Smooth muscle cell (in vitro differentiated cells): ENCODE results near the gene CDC37L1. TPM values are rescaled to one million over a fixed set of nuclear protein-coding genes. Genes with fewer than 3 reads are reported as not detected.

Experiments used
- DNase-seq: peaks from one replicate; lab custom pipeline; 2025; ENCODE audit not compliant: unreplicated experiment; lab: John Stamatoyannopoulos, UW
- H2AFZ ChIP-seq: fragments of 200-600 bp; sonication (generic); 2 replicates; pipeline ENCODE4 v1.6.0; 2016; ENCODE audit warnings: antibody characterized with exemption, low read depth, mild to moderate bottlenecking
- H3F3A ChIP-seq: fragments of 200-600 bp; sonication (generic); 2 replicates; pipeline ENCODE4 v1.6.0; 2017; ENCODE audit warnings: antibody characterized with exemption, low read depth
- H3K27ac ChIP-seq: fragments of 200-600 bp; sonication (generic); 2 replicates; pipeline ENCODE4 v1.5.1; 2016; ENCODE audit warnings: low read depth, mild to moderate bottlenecking
- H3K27me3 ChIP-seq: fragments of 200-600 bp; sonication (generic); 2 replicates; pipeline ENCODE4 v1.6.1; 2016; ENCODE audit warnings: low read depth, mild to moderate bottlenecking
- H3K36me3 ChIP-seq: fragments of 200-600 bp; sonication (generic); 2 replicates; pipeline ENCODE4 v1.5.1; 2016; ENCODE audit warnings: low read depth
- H3K4me1 ChIP-seq: fragments of 200-600 bp; sonication (generic); 2 replicates; pipeline ENCODE4 v1.5.1; 2016; ENCODE audit warnings: low read depth
- H3K4me2 ChIP-seq: fragments of 200-600 bp; sonication (generic); 2 replicates; pipeline ENCODE4 v1.6.0; 2016; ENCODE audit warnings: mild to moderate bottlenecking
- H3K4me3 ChIP-seq: fragments of 200-600 bp; sonication (generic); 2 replicates; pipeline ENCODE4 v1.5.1; 2016; ENCODE audit warnings: mild to moderate bottlenecking
- H3K79me2 ChIP-seq: fragments of 200-600 bp; sonication (generic); 2 replicates; pipeline ENCODE4 v1.6.0; 2016; ENCODE audit warnings: low read depth, mild to moderate bottlenecking
- H3K9ac ChIP-seq: fragments of 200-600 bp; sonication (generic); 2 replicates; pipeline ENCODE4 v1.6.0; 2016; ENCODE audit warnings: low read depth
- H3K9me3 ChIP-seq: fragments of 200-600 bp; sonication (generic); replicated peaks from 2 replicates; pipeline ENCODE4 v1.5.1; 2016; ENCODE audit warnings: low read depth
- H4K20me1 ChIP-seq: fragments of 200-600 bp; sonication (generic); 2 replicates; pipeline ENCODE4 v1.6.0; 2016; ENCODE audit warnings: low read depth
- CTCF ChIP-seq: fragments of 200-600 bp; sonication (generic); IDR thresholded peaks from 2 replicates; pipeline ENCODE4 v1.5.1; 2017; ENCODE audit warnings: borderline replicate concordance, mild to moderate bottlenecking, antibody characterized with exemption; ENCODE audit not compliant: insufficient read depth, poor library complexity, severe bottlenecking
- WGBS: methylation state at CpG from one replicate; pipeline ENCODE4 v1.1.7; 2016; ENCODE audit warnings: low lambda C conversion rate; 5-methylcytosine and 5-hydroxymethylcytosine counted together
- polyA plus RNA-seq: library from polyadenylated mRNA; unstranded; fragments of >200 nt; fragmentation: Nextera tagmentation; extraction: Ambion mirVana; gene quantifications from 2 replicates; pipeline ENCODE4 v1.2.1, GENCODE V29; 2016
- total RNA-seq: library from RNA; depleted of rRNA; stranded (reverse); fragments of >200 nt; gene quantifications from 2 replicates; pipeline ENCODE4 v1.2.3, GENCODE V29; 2014

CDC37L1 gene
- total and polyA plus RNA-seq, 2 experiments from 2014 or later, result 16.0 to 19.2 TPM

GRCh38 chr9:4755026-4755609, 75.7 kb downstream of the CDC37L1 start:
- H3K4me3 ChIP-seq, result no peak overlapping the region
- H3K4me1 ChIP-seq, result no peaks in the 10 kb centered on the region
- H3F3A ChIP-seq, result no peaks in the 10 kb centered on the region
- no peak for DNase-seq
- no peak for TF ChIP-seq CTCF
- no peaks in the 10 kb centered on the region for H3K36me3 ChIP-seq
- H3K79me2 ChIP-seq, result no peaks in the 10 kb centered on the region
- H4K20me1 ChIP-seq, result no peaks in the 10 kb centered on the region
- WGBS, result 60% methylated on average over 5 of the region's 5 CpGs
- no peak overlapping the region for H2AFZ ChIP-seq
- H3K9me3 ChIP-seq, result no peaks in the 10 kb centered on the region
- no peak overlapping the region for H3K4me2 ChIP-seq
- H3K27ac ChIP-seq, result no peak overlapping the region
- no peak overlapping the region for H3K9ac ChIP-seq
- no peaks in the 10 kb centered on the region for H3K27me3 ChIP-seq

GRCh38 chr9:4756420-4756819, 77.1 kb downstream of the CDC37L1 start:
- Histone ChIP-seq H3K4me1 (no peaks in the 10 kb centered on the region), H3K9me3 (no peaks in the 10 kb centered on the region), H3K9ac (no peak overlapping the region), H3K36me3 (no peaks in the 10 kb centered on the region), H3K27me3 (no peaks in the 10 kb centered on the region), H3K79me2 (no peaks in the 10 kb centered on the region), H3K27ac (no peak overlapping the region), H4K20me1 (no peaks in the 10 kb centered on the region), H3K4me2 (no peak overlapping the region), H3F3A (no peaks in the 10 kb centered on the region), H2AFZ (no peak overlapping the region), H3K4me3 (no peak overlapping the region)
- no peak for DNase-seq
- WGBS, result 90% methylated on average over 4 of the region's 4 CpGs
- TF ChIP-seq CTCF, result no peak

Other genes starting within 250 kb of the CDC37L1 start
- 15.6 and 19.3 TPM in 2 replicates for gene SLC1A1, start 189.1 kb upstream of the CDC37L1 start, total RNA-seq
- gene SLC1A1, start 189.1 kb upstream of the CDC37L1 start, polyA plus RNA-seq, result 6.1 and 11.3 TPM in 2 replicates
- 5.4 and 6.2 TPM in 2 replicates for gene PLPP6, start 17.3 kb upstream of the CDC37L1 start, total RNA-seq
- 2.6 and 2.7 TPM in 2 replicates for gene PLPP6, start 17.3 kb upstream of the CDC37L1 start, polyA plus RNA-seq
- 0.67 and 0.81 TPM in 2 replicates for gene SPATA6L, start 13.1 kb upstream of the CDC37L1 start, total RNA-seq
- 0.57 and 0.80 TPM in 2 replicates for gene SPATA6L, start 13.1 kb upstream of the CDC37L1 start, polyA plus RNA-seq
- gene AK3, start 61.6 kb downstream of the CDC37L1 start, total RNA-seq, result 49.0 and 49.3 TPM in 2 replicates
- 28.7 and 35.0 TPM in 2 replicates for gene AK3, start 61.6 kb downstream of the CDC37L1 start, polyA plus RNA-seq
- gene RCL1, start 113.4 kb downstream of the CDC37L1 start, total RNA-seq, result 7.9 and 11.1 TPM in 2 replicates
- gene RCL1, start 113.4 kb downstream of the CDC37L1 start, polyA plus RNA-seq, result 5.8 and 7.9 TPM in 2 replicates